K562 (cell line): ENCODE data around the gene JPH4. TPM values are rescaled to one million over a fixed set of nuclear protein-coding genes. Genes with fewer than 3 reads are reported as not detected.

Source experiments
- ATAC-seq: fragments of 200-7000 bp; cut with Tn5 transposase; 3 replicates; pipeline ENCODE4 v1.9.1; 2020; ENCODE audit warnings: moderate library complexity
- BruUV-seq: library from RNA; stranded (reverse); fragments of 400-500 nt; replicated peaks from 2 replicates; lab custom pipeline; 2021; lab: Mats Ljungman, UMichigan
- CTCF ChIA-PET: fragments of 300-600 bp; formaldehyde crosslinking; extraction: SDS; loops from one replicate; lab custom pipeline; 2021; ENCODE audit warnings: low intra/inter-chr PET ratio; lab: Yijun Ruan, JAX
- POLR2A ChIA-PET: fragments of 300-600, 350-650 bp; sonication (Branson Sonifier 250); formaldehyde crosslinking; extraction: SDS; loops from one replicate; lab custom pipeline; 2021; ENCODE audit warnings: antibody characterized with exemption, inconsistent platforms; lab: Yijun Ruan, JAX
- DNase-seq, 4 experiments: peaks; one replicate each; pipeline versions ENCODE4 v3.0.0 to v3.0.0-alpha.2; 2011 to 2018; ENCODE audit warnings: low spot score in 3 of 4, mixed read lengths in 3 of 4; ENCODE audit errors: extremely low read depth in 1 of 4
- FAIRE-seq: peaks from 2 replicates; lab custom pipeline; 2011; peaks lifted over from hg19 to GRCh38; lab: Jason Lieb, UNC
- H2AFZ ChIP-seq: 2 replicates; pipeline ENCODE4 v1.6.0; 2011; ENCODE audit warnings: low read depth, low read length, control low read depth, inconsistent platforms
- H3K27ac ChIP-seq: fragments of 200-600 bp; 3 replicates; pipeline ENCODE4 v1.8.0; 2011; ENCODE audit warnings: low read depth, mild to moderate bottlenecking, control low read depth, inconsistent platforms, low read length, moderate library complexity, mixed read lengths; ENCODE audit errors: extremely low read depth
- H3K27me3 ChIP-seq, 2 experiments: fragments of 300-600 bp in 1 of 2; 2 replicates in 1 of 2; 3 replicates in 1 of 2; pipeline versions ENCODE4 v1.6.0 to v1.8.0; 2011; ENCODE audit warnings: inconsistent platforms in 2 of 2, low read length in 2 of 2, mild to moderate bottlenecking in 1 of 2, mixed read lengths in 1 of 2, moderate library complexity in 1 of 2; ENCODE audit not compliant: control insufficient read depth in 2 of 2, insufficient read depth in 2 of 2
- H3K36me3 ChIP-seq: fragments of 300-600 bp; 3 replicates; pipeline ENCODE4 v1.8.0; 2011; ENCODE audit warnings: mild to moderate bottlenecking, low read length, inconsistent platforms; ENCODE audit not compliant: control insufficient read depth, insufficient read depth
- H3K4me1 ChIP-seq, 2 experiments: fragments of 200-600 bp in 1 of 2; replicated peaks in 1 of 2; 2 replicates in 1 of 2; 3 replicates in 1 of 2; pipeline versions ENCODE4 v1.5.1 to v1.8.0; 2011; ENCODE audit warnings: inconsistent platforms in 2 of 2, low read length in 2 of 2, mild to moderate bottlenecking in 1 of 2, mixed read lengths in 1 of 2, moderate library complexity in 1 of 2; ENCODE audit not compliant: control insufficient read depth in 2 of 2, insufficient read depth in 2 of 2
- H3K4me2 ChIP-seq: 2 replicates; pipeline ENCODE4 v1.6.1; 2011; ENCODE audit warnings: low read length, control low read depth, inconsistent platforms, mixed read lengths; ENCODE audit not compliant: insufficient read depth
- H3K4me3 ChIP-seq: fragments of 200-600 bp; sonication (generic), shearing (Covaris generic); 2 replicates; pipeline ENCODE4 v1.5.1; 2016; ENCODE audit warnings: control low read depth, inconsistent platforms
- H3K79me2 ChIP-seq: fragments of 200-600 bp; 3 replicates; pipeline ENCODE4 v1.8.0; 2011; ENCODE audit warnings: low read length, inconsistent platforms; ENCODE audit not compliant: control insufficient read depth, insufficient read depth
- H3K9ac ChIP-seq, 2 experiments: 2 replicates each; pipeline versions ENCODE4 v1.6.0 to v1.6.1; 2011; ENCODE audit warnings: low read depth in 2 of 2, low read length in 2 of 2, control low read depth in 1 of 2, inconsistent platforms in 1 of 2, mild to moderate bottlenecking in 1 of 2, mixed read lengths in 1 of 2; ENCODE audit not compliant: insufficient read depth in 1 of 2
- H3K9me1 ChIP-seq: one replicate; pipeline ENCODE4 v1.6.0; 2011; ENCODE audit warnings: inconsistent platforms, mild to moderate bottlenecking, low read length, moderate library complexity; ENCODE audit not compliant: control insufficient read depth, insufficient read depth
- H3K9me3 ChIP-seq: replicated peaks from 2 replicates; pipeline ENCODE4 v1.5.1; 2011; ENCODE audit warnings: low read depth, low read length, inconsistent platforms; ENCODE audit not compliant: control insufficient read depth, insufficient read depth
- H4K20me1 ChIP-seq: replicated peaks from 2 replicates; pipeline ENCODE4 v1.6.1; 2011; ENCODE audit warnings: low read length, inconsistent platforms, mixed read lengths; ENCODE audit not compliant: control insufficient read depth, insufficient read depth
- MCM5 ChIP-seq: fragments of 450-650 bp; IDR thresholded peaks from 2 replicates; pipeline ENCODE4 v1.6.1; 2016; ENCODE audit warnings: low read depth
- RBBP5 ChIP-seq: fragments of 200-600 bp; sonication (generic); IDR thresholded peaks from 2 replicates; pipeline ENCODE4 v1.6.1; 2012; ENCODE audit warnings: borderline replicate concordance, mild to moderate bottlenecking, low read length, control low read depth, inconsistent platforms; ENCODE audit not compliant: insufficient read depth, poor library complexity, severe bottlenecking
- RBM39 ChIP-seq: fragments of 200-400 bp; formaldehyde crosslinking; optimal IDR thresholded peaks from 2 replicates; pipeline ENCODE3; 2018; ENCODE audit warnings: low read depth, low read length
- ZNF175 ChIP-seq: fragments of 200-800 bp; sonication (Bioruptor generic); IDR thresholded peaks from 2 replicates; pipeline ENCODE4 v1.6.1; 2016; ENCODE audit warnings: low read depth, mild to moderate bottlenecking, missing genetic modification characterization, missing compliant biosample characterization
- ZNF263 ChIP-seq: sonication (generic); formaldehyde crosslinking; IDR thresholded peaks from 2 replicates; pipeline ENCODE4 v1.8.0; 2022; ENCODE audit warnings: mild to moderate bottlenecking, missing genetic modification reagents, borderline replicate concordance
- WGBS: fragments of 100-300 bp; shearing (Covaris generic); methylation state at CpG from one replicate; pipeline ENCODE4 v1.1.6; 2016; ENCODE audit warnings: low coverage, mixed read lengths; ENCODE audit not compliant: insufficient coverage; ENCODE audit errors: missing lambda C conversion rate; 5-methylcytosine and 5-hydroxymethylcytosine counted together
- in situ Hi-C: fragments of 300-500 bp; cut with MboI; formaldehyde crosslinking; loops from 4 replicates; pipeline ENCODE4 v1.15.0; 2018; ENCODE audit warnings: inconsistent platforms, mixed read lengths
- intact Hi-C: fragments of 100-400 bp; cut with micrococcal nuclease; formaldehyde crosslinking; loops from 2 replicates; pipeline ENCODE4 v1.14.2; 2022
- polyA plus RNA-seq, 8 experiments: library from polyadenylated mRNA; depleted of rRNA in 4 of 8; stranded (reverse) in 5 of 8; unstranded in 3 of 8; fragments of >200 nt; fragmentation: Nextera tagmentation in 2 of 8; fragmentation: Illumina TruSeq in 1 of 8; extraction: Ambion mirVana in 2 of 8; extraction: Trizol in 1 of 8; gene quantifications; 2 replicates each; pipeline versions ENCODE4 v1.2.1 to v1.2.3, GENCODE V29; 2011 to 2014; ENCODE audit warnings: inconsistent platforms in 1 of 8, missing spikeins in 1 of 8
- total RNA-seq, 7 experiments: library from RNA; depleted of rRNA in 6 of 7; stranded (reverse); fragments of >200 nt in 6 of 7; fragmentation: Illumina TruSeq in 2 of 7; extraction: Trizol in 2 of 7; gene quantifications; 2 replicates each; pipeline versions ENCODE4 v1.2.1 to v1.2.3, GENCODE V29; 2011 to 2021; ENCODE audit warnings: low replicate concordance in 1 of 7

JPH4 gene
- total and polyA plus RNA-seq, 9 of the 15 experiments (the other 6 are each of a cell fraction or from before 2014, with no cell fraction given) = 0.04 to 0.13 (median 0.06) TPM; not detected in 5

- no TSS peak for BruUV-seq
- Histone ChIP-seq H3K9me1 (no peaks in the 10 kb centered on the region), H3K79me2 (peaks cover 10% of the 10 kb centered on the region), H3K9ac (no peak overlapping the region), H3K27me3 (no peaks in the 10 kb centered on the region), H3K4me1 (peaks cover 7 to 13% of the 10 kb centered on the region in 2 experiments; a peak in 3 of 5 replicates), H3K27ac (no peak overlapping the region), H3K9me3 (no peaks in the 10 kb centered on the region), H3K4me2 (no peak overlapping the region), H3K4me3 (no peak overlapping the region), H4K20me1 (0 out of 2 replicates have a peak, but pooled peaks cover 3% of the 10 kb centered on the region), H2AFZ (no peak overlapping the region), H3K36me3 (peaks cover 57% of the 10 kb centered on the region; the same call in 2 of the 3 replicates)
- no peak for ATAC-seq
- ChIA-PET CTCF (interaction anchor here (1.3 to 2.0 kb wide), 2 partner anchors 82 to 232 kb away, joined by 5 to 12 read pairs; no protein-coding TSS in a partner anchor), POLR2A (interaction anchor here (0.6 to 1.2 kb wide), 4 partner anchors 83 to 819 kb away, joined by 3 to 5 read pairs (median 4); partner anchors contain the start of gene PABPN1)
- WGBS = 56% methylated on average over 3 of the region's 3 CpGs
- no peak for FAIRE-seq
- intact Hi-C loops = loop anchor here (1.0 to 10.0 kb wide), 3 partner anchors 82 to 438 kb away; partner anchors contain the start of gene PABPN1
- DNase-seq = no peak
- in situ Hi-C loops = loop anchor here (5.0 to 10.0 kb wide), 2 partner anchors 73 to 295 kb away; no protein-coding TSS in a partner anchor
- no peak for TF ChIP-seq MCM5
- no peak for TF ChIP-seq RBBP5
- TF ChIP-seq ZNF263 (CRISPR knock-in tag) = no peak
- TF ChIP-seq RBM39 = no peak
- no peak for TF ChIP-seq ZNF175 (CRISPR knock-in tag)
Measured at GRCh38 chr14:23559926-23560520, 18.6 kb downstream of the JPH4 start.
